MM.1S (cell line): Measurements from ENCODE around the gene FLNC.

Experiments
- CTCF ChIP-seq: fragments of 300-600 bp; sonication (generic); IDR thresholded peaks from 2 replicates; pipeline ENCODE4 v1.5.1; 2016; ENCODE audit warnings: antibody characterized with exemption, low read length, mixed read lengths
- EZH2 ChIP-seq: fragments of 300-600 bp; sonication (generic); optimal IDR thresholded peaks from 2 replicates; pipeline ENCODE3; 2017; ENCODE audit warnings: low read depth, mild to moderate bottlenecking, antibody characterized with exemption, low read length, mixed read lengths
- EZH2phosphoT487 ChIP-seq: fragments of 300-600 bp; sonication (generic); IDR thresholded peaks from 2 replicates; pipeline ENCODE4 v1.6.1; 2018; ENCODE audit warnings: antibody characterized with exemption, low read length

DNA sequence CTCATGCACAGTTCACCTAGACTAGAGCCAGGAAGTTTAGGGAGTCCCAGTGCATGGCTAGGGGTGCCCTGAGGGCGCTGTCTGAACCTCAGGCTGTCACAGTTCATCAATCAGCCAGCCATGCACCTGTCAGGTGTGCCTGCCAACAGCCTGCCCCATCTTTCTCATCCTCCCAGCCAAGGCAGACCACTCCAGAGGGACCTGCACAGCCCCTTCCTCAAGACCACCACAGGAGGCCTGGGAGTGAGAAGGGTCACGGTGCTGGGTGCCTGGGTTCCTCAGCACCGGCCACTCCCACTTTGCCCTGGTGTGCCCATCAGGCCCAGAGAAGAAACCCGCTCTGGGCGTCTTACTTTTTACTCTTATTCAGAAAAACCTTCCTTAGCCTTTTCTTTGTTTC, 40.8 kb downstream of the FLNC start:
- TF ChIP-seq CTCF = no peak
- TF ChIP-seq EZH2 = no peak
- TF ChIP-seq EZH2phosphoT487 = no peak
